ENCODE measurements around the gene GPR142.
"Not testable (repeated sequence)": the region's sequence is repeated elsewhere in the genome, so short reads cannot be mapped to it uniquely, and the experiment has no call there.

Gene GPR142

GRCh38 chr17:74403512-74404137 lies 36.3 kb downstream of the GPR142 start:
- no peak for DNase-seq (ENCODE audit: low read depth, low spot score)
- no peak for TF ChIP-seq CTCF (IDR thresholded peaks at IDR 0.05; ENCODE audit: insufficient read depth, low read length, missing control alignments)
- CTCF ChIA-PET: interaction anchor here (0.7 kb wide), 1 partner anchor 54 kb away, joined by 3 read pairs; no protein-coding TSS in a partner anchor
- POLR2A ChIA-PET: no interaction called here
- no peak overlapping the region for H3K4me3 ChIP-seq (ENCODE audit: low read depth, low read length)

- ChIA-PET CTCF (no interaction called here), POLR2A (no interaction called here)
- H3K4me3 ChIP-seq (ENCODE audit: low read depth, low read length): no peak overlapping the region
Measured at GRCh38 chr17:74404218-74404617, 36.9 kb downstream of the GPR142 start.

DNA sequence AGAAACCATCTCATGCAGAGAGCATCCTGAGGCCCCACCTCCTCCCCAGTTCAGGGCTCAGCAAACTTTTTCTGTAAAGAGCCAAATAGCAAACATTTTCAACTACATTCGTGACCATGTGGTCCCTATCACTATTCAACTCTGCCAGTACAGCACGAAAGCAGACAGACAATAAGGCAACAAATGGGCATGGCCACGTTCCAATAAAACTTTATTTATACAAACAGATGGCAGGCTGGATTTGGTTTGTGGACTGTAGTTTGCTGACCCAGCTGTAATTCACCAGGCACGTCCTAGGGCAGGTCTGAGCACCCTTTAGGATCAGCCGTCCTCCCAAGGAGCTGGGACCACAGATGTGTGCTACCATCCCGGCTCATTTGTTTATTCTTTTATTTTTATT lies 37.5 kb downstream of the GPR142 start:
- DNase-seq (ENCODE audit: low read depth, low spot score): no peak
- no peak for TF ChIP-seq CTCF (IDR thresholded peaks at IDR 0.05; ENCODE audit: insufficient read depth, low read length, missing control alignments)
- POLR2A ChIA-PET: no interaction called here
- H3K4me3 ChIP-seq (ENCODE audit: low read depth, low read length): no peak overlapping the region
- CTCF ChIA-PET: no interaction called here

More at GRCh38 chr17:74404218-74404617, 36.9 kb downstream of the GPR142 start:
- TF ChIP-seq CTCF (IDR thresholded peaks at IDR 0.05; ENCODE audit: insufficient read depth, low read length, missing control alignments): no peak
- DNase-seq (ENCODE audit: low read depth, low spot score): no peak

- DNase-seq (ENCODE audit: low read depth, low spot score); H3K4me3 ChIP-seq (ENCODE audit: low read depth, low read length); POLR2A ChIA-PET: not testable (repeated sequence)
- CTCF ChIA-PET: interaction anchor here (1.1 kb wide), 1 partner anchor 51 kb away, joined by 3 read pairs; no protein-coding TSS in a partner anchor
Measured at GRCh38 chr17:74405311-74405710, 38.0 kb downstream of the GPR142 start.

GRCh38 chr17:74407384-74407783 lies 40.1 kb downstream of the GPR142 start:
- ChIA-PET CTCF (no interaction called here), POLR2A (no interaction called here)
- TF ChIP-seq CTCF (IDR thresholded peaks at IDR 0.05; ENCODE audit: insufficient read depth, low read length, missing control alignments): no peak
- no peak overlapping the region for H3K4me3 ChIP-seq (ENCODE audit: low read depth, low read length)
- no peak for DNase-seq (ENCODE audit: low read depth, low spot score)

DNA sequence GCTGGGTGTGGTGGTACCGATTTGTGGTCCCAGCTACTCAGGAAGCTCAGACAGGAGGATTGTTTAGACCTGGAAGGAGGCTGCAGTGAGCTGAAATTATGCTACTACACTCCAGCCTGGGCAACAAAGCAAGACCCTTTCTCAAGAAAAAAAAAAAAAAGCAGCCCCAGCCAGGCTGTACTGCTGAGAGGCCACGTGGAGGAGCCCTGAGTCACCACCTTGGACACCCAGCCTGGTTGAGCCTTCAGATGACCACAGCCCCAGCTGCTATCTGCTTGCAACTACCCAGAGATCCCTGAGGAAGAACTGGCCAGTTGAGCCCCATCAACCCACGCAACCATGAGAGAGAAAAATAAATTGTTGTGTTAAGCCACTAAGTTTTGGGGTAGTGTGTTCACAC lies 41.0 kb downstream of the GPR142 start:
- DNase-seq (ENCODE audit: low read depth, low spot score): no peak
- no peak overlapping the region for H3K4me3 ChIP-seq (ENCODE audit: low read depth, low read length)
- TF ChIP-seq CTCF (IDR thresholded peaks at IDR 0.05; ENCODE audit: insufficient read depth, low read length, missing control alignments): no peak
- POLR2A ChIA-PET: no interaction called here
- CTCF ChIA-PET: no interaction called here

DNA sequence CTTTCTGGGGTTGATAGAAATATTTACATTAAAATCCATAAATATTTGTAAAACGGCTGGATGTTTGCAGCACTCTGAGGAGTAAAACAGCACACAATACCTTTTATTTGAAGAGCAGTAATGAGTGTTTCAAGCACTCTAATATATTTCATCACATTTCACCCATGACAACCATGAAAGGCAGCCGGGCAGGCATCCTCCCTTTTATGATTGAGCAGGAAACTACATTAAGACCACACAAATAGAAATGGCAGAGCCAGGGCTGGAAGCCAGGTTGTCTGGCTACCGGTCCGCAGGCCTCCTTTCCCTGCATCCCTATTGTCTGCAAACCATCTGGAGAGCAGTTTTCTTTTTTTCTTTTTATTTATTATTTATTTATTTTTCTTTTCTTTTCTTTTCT lies 41.5 kb downstream of the GPR142 start:
- ChIA-PET CTCF (no interaction called here), POLR2A (no interaction called here)
- no peak overlapping the region for H3K4me3 ChIP-seq (ENCODE audit: low read depth, low read length)
- TF ChIP-seq CTCF (IDR thresholded peaks at IDR 0.05; ENCODE audit: insufficient read depth, low read length, missing control alignments): no peak
- no peak for DNase-seq (ENCODE audit: low read depth, low spot score)
